OCI-LY7 (cell line): ENCODE data around the gene PPM1M.

Experiments
- CTCF ChIP-seq: fragments of 200-600 bp; sonication (generic); conservative IDR thresholded peaks from 2 replicates; pipeline ENCODE4 v1.5.1; 2014; ENCODE audit warnings: mild to moderate bottlenecking, antibody characterized with exemption, low read length, moderate library complexity, mixed read lengths
- EZH2phosphoT487 ChIP-seq: fragments of 200-600 bp; sonication (generic); IDR thresholded peaks from 2 replicates; pipeline ENCODE4 v1.6.1; 2018; ENCODE audit warnings: low read depth, borderline replicate concordance, mild to moderate bottlenecking, mixed run types, antibody characterized with exemption, low read length, moderate library complexity, mixed read lengths

- TF ChIP-seq EZH2phosphoT487 (no peak), CTCF (no peak)
These were observed 28.2 kb upstream of the PPM1M start for GRCh38 chr3:52217409-52217805.
